Right ventricle myocardium inferior (tissue), 1 donor: Measurements from ENCODE around the gene IL19. TPM values are rescaled to one million over a fixed set of nuclear protein-coding genes. Genes with fewer than 3 reads are reported as not detected.
"Not testable (repeated sequence)": the region's sequence is repeated elsewhere in the genome, so short reads cannot be mapped to it uniquely, and the experiment has no call there.

Experiments
- ATAC-seq: fragments of 200-7000 bp; cut with Tn5 transposase; one replicate; pipeline ENCODE4 v1.9.1; 2020; ENCODE audit warnings: mild to moderate bottlenecking, moderate library complexity
- DNase-seq: peaks from one replicate; pipeline ENCODE4 v3.0.0; 2021; ENCODE audit errors: missing footprints
- intact Hi-C: fragments of 100-400 bp; cut with DNase I; formaldehyde crosslinking; loops from one replicate; pipeline ENCODE4 v1.11.0; 2022
- total RNA-seq: library from RNA; stranded (reverse); fragmentation: NEBNext Ultra II Directional; extraction: Animal tissue kit (Norgen Biotek cat#: 25700); gene quantifications from one replicate; pipeline ENCODE4 v1.2.1, GENCODE V29; 2021
- donor health status: DM: no; HTN: yes; CAD: no; lungs with severe emphysema.

The IL19 gene
- total RNA-seq, 1 donor from 2014 or later = not detected

GRCh38 chr1:206839857-206840256 lies 69.3 kb downstream of the IL19 start:
- intact Hi-C loops = no loop called here
- ATAC-seq = no peak

DNA sequence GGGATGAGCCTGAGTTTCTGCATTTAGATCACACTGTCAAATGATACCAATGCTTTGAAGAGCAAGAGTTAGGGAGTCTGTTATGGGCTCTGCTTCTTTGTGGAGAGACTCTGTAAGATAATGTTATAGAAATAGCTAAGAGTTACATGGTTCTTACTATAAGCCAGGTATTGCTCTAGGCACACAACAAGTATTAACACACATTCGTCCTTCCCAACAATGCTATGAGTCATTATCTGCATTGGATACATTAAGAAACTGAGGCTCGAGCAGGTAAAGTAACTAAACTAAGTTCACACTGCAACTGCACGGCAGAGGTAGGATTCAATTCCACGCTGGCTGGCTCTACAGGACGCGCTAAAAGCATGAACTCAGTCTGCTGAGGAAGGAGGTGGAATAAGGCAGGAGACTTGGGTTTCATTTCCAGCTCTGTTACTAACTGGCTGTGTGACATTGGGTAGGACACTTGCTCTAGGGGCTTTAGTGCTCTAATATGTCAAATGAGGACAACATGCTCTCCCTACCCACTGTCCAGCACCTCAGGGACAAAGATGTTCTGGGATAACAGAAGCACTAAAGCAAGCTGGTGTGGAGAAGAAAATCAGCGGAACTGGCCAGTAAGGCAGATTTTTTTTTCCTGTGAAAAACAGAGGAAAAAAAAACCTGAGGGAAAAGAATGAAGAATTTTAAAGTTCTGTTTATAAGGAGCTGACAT lies 71.2 kb downstream of the IL19 start:
- no peak for DNase-seq
- intact Hi-C loops = no loop called here
- ATAC-seq = no peak

More at GRCh38 chr1:206839857-206840256, 69.3 kb downstream of the IL19 start:
- DNase-seq = no peak

GRCh38 chr1:206842854-206843253 lies 72.3 kb downstream of the IL19 start:
- intact Hi-C loops = no loop called here
- ATAC-seq (no peak), DNase-seq (no peak)

DNA sequence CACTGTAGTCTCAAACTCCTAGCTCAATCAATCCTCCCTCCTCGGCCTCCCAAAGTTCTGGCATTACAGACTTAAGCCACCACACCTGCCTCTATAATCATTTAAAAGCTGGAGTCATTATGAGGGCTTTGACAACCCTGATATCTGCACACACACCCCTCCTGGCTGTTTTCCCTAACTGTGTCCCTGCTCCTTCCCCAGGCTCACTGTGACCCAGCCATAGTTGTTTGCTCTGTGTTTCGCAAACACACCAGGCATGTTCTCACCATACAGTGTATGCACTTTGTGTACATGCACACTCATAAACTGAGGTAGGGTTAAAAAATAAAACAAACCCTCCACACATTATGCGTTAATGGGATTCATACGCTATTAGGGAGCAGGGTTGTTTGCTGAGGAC lies 73.1 kb downstream of the IL19 start:
- DNase-seq = no peak
- intact Hi-C loops = no loop called here
- ATAC-seq = no peak

GRCh38 chr1:206846487-206846886 lies 75.9 kb downstream of the IL19 start:
- intact Hi-C loops = no loop called here
- DNase-seq (no peak), ATAC-seq (no peak)

GRCh38 chr1:206847337-206847834 lies 76.8 kb downstream of the IL19 start:
- ATAC-seq (no peak), DNase-seq (no peak)
- intact Hi-C loops = no loop called here

GRCh38 chr1:206847946-206848345 lies 77.4 kb downstream of the IL19 start:
- DNase-seq (no peak), ATAC-seq (no peak)
- intact Hi-C loops = no loop called here

DNA sequence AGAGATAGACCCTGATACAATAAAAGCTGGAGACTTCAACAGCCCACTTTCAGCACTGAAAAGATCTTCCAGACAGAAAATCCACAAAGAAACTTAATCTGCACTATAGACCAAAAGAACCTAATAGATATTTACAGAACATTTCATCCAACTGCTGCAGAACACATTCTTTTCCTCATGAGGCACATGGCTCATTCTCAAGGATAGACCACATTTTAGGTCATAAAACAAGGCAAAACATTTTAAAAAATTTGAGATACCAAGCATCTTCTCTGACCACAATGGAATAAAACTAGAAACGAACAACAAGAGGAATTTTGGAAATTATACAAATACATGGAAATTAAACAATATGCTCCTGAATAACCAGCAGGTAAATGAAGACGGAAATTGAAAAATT lies 79.8 kb downstream of the IL19 start:
- ATAC-seq = no peak
- intact Hi-C loops = no loop called here
- DNase-seq = no peak

DNA sequence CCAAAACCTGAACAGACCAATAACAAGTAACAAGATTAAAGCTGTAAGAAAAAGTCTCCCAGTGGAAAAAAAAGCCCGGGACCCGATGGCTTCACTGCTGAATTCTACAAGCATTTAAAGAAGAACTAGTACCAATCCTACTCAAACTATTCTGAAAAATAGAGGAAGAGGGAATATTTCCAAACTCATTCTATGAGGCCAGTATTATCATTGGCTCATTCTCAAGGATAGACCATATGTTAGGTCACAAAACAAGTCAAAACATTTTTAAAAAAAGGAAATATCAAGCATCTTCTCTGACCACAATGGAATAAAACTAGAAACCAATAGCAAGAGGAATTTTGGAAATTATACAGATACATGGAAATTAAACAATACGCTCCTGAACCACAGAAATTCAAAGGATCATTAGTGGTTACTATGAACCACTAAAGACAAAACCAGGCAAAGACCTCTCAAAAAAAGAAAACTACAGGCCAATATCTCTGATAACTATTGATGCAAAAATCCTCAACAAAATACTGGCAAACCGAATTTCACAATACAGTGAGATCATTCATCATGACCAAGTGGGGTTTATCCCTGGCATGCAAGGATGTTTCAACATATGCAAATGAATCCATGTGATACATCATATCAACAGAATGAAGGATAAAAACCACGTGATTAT lies 80.9 kb downstream of the IL19 start:
- ATAC-seq (no peak), DNase-seq (no peak)
- intact Hi-C loops = no loop called here

GRCh38 chr1:206852662-206853061 lies 82.1 kb downstream of the IL19 start:
- intact Hi-C loops = not testable (repeated sequence)

DNA sequence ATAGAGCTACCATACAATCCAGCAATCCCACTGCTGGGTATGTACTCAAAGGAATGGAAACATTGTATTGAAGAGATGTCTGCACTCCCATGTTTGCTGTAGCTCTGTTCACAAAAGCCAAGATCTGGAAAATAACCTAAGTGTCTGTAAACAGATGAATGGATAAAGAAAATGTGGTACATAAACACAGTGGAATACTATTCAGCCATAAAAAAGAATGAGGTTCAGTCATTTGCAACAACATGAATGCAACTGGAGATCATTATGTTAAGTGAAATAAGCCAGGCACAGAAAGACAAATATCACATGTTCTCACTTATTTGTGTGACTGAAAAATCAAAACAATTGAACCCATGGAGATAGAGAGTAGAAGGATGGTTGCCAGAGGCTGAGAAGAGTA lies 83.1 kb downstream of the IL19 start:
- ATAC-seq, intact Hi-C loops, DNase-seq: not testable (repeated sequence)

More at GRCh38 chr1:206852662-206853061, 82.1 kb downstream of the IL19 start:
- ATAC-seq, DNase-seq: not testable (repeated sequence)

- DNase-seq (no peak), ATAC-seq (no peak)
- intact Hi-C loops = no loop called here
Measured at GRCh38 chr1:206854401-206855129, 84.0 kb downstream of the IL19 start.

- ATAC-seq = no peak
Measured at GRCh38 chr1:206855859-206856258, 85.3 kb downstream of the IL19 start.

GRCh38 chr1:206856674-206857464 lies 86.3 kb downstream of the IL19 start:
- DNase-seq (no peak), ATAC-seq (no peak)
- intact Hi-C loops = no loop called here

More at GRCh38 chr1:206855859-206856258, 85.3 kb downstream of the IL19 start:
- no peak for DNase-seq
- intact Hi-C loops = no loop called here

DNA sequence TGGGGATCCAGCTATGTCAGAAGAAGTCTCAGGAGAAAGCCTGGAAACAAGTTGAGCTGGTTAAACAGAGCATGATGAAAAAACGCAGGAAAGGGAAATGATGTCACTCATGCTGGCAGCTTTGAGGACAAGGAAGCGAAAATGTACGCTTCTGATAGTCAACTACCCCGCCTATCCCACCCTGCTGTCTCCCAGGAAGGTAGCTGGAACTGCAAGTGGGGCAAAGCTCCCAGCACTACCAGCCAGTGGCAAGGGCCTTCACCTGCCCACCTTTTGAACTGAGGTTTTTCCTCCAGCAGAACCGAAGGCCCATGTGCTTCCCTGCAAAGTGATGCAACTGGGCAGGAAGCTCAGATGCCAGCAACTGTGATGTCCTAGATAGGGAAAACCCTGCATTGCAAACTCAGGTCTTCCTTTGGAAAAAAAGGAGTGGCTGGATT lies 88.5 kb downstream of the IL19 start:
- no peak for ATAC-seq
- intact Hi-C loops = no loop called here
- no peak for DNase-seq

- intact Hi-C loops = no loop called here
- no peak for ATAC-seq
- no peak for DNase-seq
Measured at GRCh38 chr1:206860165-206860564, 89.6 kb downstream of the IL19 start.

DNA sequence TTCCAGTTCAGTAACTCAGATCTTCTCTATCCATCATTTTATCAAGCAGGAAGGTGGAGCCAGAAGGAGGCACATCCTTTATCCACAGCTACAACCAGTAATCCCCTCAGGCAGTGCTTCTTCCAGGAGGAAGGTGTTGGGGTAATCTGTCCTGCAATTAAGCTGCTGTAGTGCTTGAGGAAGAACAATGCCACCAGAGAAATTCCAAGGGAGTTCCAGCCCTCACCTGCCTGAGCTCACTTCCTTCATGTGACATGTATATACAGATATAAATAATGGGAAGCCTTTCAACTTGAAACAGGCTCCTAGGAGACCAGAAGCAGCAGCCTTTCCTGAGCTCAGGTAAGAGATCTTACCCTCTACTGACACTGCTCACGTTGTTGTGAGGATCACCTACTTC lies 92.7 kb downstream of the IL19 start:
- no peak for ATAC-seq
- intact Hi-C loops = no loop called here
- DNase-seq = no peak

DNA sequence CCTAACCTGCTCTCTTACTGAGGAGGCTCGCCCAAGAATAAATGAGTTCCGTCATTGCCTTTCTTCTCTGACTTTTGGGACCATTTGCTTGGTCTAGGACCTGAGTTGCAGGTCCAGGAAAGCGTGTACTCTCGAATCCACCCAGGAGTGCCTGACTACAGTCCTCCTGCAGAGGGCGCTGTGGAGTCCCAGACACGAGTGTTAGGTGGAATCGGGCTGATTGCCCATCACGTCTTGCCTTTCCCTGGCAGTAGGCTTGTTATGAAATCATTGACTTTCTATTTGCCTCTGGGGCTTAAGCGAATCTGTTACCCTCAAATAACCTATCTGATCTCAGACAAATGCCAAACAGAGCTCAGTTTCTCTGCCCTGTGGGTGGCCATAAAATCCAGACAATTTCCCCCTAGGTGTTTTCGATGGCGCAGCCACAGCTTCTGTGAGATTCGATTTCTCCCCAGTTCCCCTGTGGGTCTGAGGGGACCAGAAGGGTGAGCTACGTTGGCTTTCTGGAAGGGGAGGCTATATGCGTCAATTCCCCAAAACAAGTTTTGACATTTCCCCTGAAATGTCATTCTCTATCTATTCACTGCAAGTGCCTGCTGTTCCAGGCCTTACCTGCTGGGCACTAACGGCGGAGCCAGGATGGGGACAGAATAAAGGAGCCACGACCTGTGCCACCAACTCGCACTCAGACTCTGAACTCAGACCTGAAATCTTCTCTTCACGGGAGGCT lies 94.5 kb downstream of the IL19 start, which contains the start of gene IL20:
Gene IL20, plus strand, starts transcription at position 685 of the 733 bp plus-strand sequence. CDS start 230 bp downstream, outside the sequence.
- intact Hi-C loops = loop anchor here (1.0 kb wide), 1 partner anchor 47 kb away; no protein-coding TSS in a partner anchor
- DNase-seq = peak; percentile 83
- peak; percentile 68 for ATAC-seq
